Measurements from ENCODE around the gene ZNF3.

The ZNF3 gene

GRCh38 chr7:100122067-100122466 lies 40.5 kb upstream of the ZNF3 start:
- H3K36me3 ChIP-seq (ENCODE audit: control insufficient read depth, insufficient read depth, low read length): no peaks in the 10 kb centered on the region
- H3K4me3 ChIP-seq (ENCODE audit: low read depth, low read length): no peak overlapping the region
- peaks cover 10% of the 10 kb centered on the region for H3K4me1 ChIP-seq (ENCODE audit: control insufficient read depth, insufficient read depth, low read length)
- H3K27me3 ChIP-seq (ENCODE audit: control insufficient read depth, insufficient read depth, low read length): no peaks in the 10 kb centered on the region
- no peak overlapping the region for H3K9ac ChIP-seq (ENCODE audit: low read length)
- no peaks in the 10 kb centered on the region for H3K9me3 ChIP-seq (ENCODE audit: control insufficient read depth, insufficient read depth, low read depth, low read length)
- no peak overlapping the region for H3K27ac ChIP-seq (ENCODE audit: low read depth, low read length)

DNA sequence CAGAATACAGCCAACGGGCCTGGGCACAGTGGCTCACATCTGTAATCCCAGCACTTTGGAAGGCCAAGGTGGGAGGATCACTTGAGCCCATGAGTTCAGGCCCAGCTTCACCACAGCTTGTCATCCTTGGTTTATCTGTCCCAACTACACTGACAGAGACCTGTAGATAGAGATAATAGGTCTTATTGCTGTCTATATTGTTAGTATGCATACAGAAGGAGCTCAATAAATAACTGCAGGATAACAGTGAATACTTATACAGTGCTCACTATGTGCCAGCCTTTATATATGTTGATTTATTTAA lies 39.2 kb upstream of the ZNF3 start:
- no peak overlapping the region for H3K27ac ChIP-seq (ENCODE audit: low read depth, low read length)

GRCh38 chr7:100119970-100120732 lies 38.6 kb upstream of the ZNF3 start:
- peaks cover 10% of the 10 kb centered on the region for H3K4me1 ChIP-seq (ENCODE audit: control insufficient read depth, insufficient read depth, low read length)
- no peaks in the 10 kb centered on the region for H3K9me3 ChIP-seq (ENCODE audit: control insufficient read depth, insufficient read depth, low read depth, low read length)
- no peaks in the 10 kb centered on the region for H3K27me3 ChIP-seq (ENCODE audit: control insufficient read depth, insufficient read depth, low read length)
- H3K9ac ChIP-seq (ENCODE audit: low read length): peak overlapping the region; percentile 88
- peak overlapping the region; percentile 82 for H3K4me3 ChIP-seq (ENCODE audit: low read depth, low read length)
- H3K27ac ChIP-seq (ENCODE audit: low read depth, low read length): no peak overlapping the region
- H3K36me3 ChIP-seq (ENCODE audit: control insufficient read depth, insufficient read depth, low read length): 0 out of 2 replicates have a peak, but pooled peaks cover 3% of the 10 kb centered on the region

More for the DNA sequence above, 39.2 kb upstream of the ZNF3 start:
- Histone ChIP-seq H3K27me3 (ENCODE audit: control insufficient read depth, insufficient read depth, low read length) (no peaks in the 10 kb centered on the region), H3K9ac (ENCODE audit: low read length) (peak overlapping the region; percentile 88), H3K36me3 (ENCODE audit: control insufficient read depth, insufficient read depth, low read length) (0 out of 2 replicates have a peak, but pooled peaks cover 3% of the 10 kb centered on the region), H3K4me3 (ENCODE audit: low read depth, low read length) (peak overlapping the region; percentile 82), H3K9me3 (ENCODE audit: control insufficient read depth, insufficient read depth, low read depth, low read length) (no peaks in the 10 kb centered on the region), H3K4me1 (ENCODE audit: control insufficient read depth, insufficient read depth, low read length) (peaks cover 10% of the 10 kb centered on the region)

- peak within 1 kb of the TSS; percentile 88 for H3K9ac ChIP-seq (ENCODE audit: low read length)
- no peaks in the 10 kb centered on the region for H3K27me3 ChIP-seq (ENCODE audit: control insufficient read depth, insufficient read depth, low read length)
- H3K4me1 ChIP-seq (ENCODE audit: control insufficient read depth, insufficient read depth, low read length): peaks cover 10% of the 10 kb centered on the region
- H3K9me3 ChIP-seq (ENCODE audit: control insufficient read depth, insufficient read depth, low read depth, low read length): no peaks in the 10 kb centered on the region
- H3K27ac ChIP-seq (ENCODE audit: low read depth, low read length): peak within 1 kb of the TSS; percentile 98
- peak within 1 kb of the TSS; percentile 82 for H3K4me3 ChIP-seq (ENCODE audit: low read depth, low read length)
- 0 out of 2 replicates have a peak, but pooled peaks cover 3% of the 10 kb centered on the region for H3K36me3 ChIP-seq (ENCODE audit: control insufficient read depth, insufficient read depth, low read length)
Observed at GRCh38 chr7:100119072-100119969, 37.8 kb upstream of the ZNF3 start, which contains the start of the genes CNPY4 and TAF6. Gene CNPY4, plus strand, starts transcription at chr7:100119634. Its CDS starts 111 bp downstream, at chr7:100119745. Gene TAF6, minus strand, starts transcription at chr7:100119358. Its CDS starts 5,149 bp downstream, at chr7:100114209.

GRCh38 chr7:100118388-100119071 lies 37.0 kb upstream of the ZNF3 start:
- Histone ChIP-seq H3K27me3 (ENCODE audit: control insufficient read depth, insufficient read depth, low read length) (no peaks in the 10 kb centered on the region), H3K27ac (ENCODE audit: low read depth, low read length) (peak overlapping the region; percentile 98; the same call in 1 of the 2 replicates), H3K36me3 (ENCODE audit: control insufficient read depth, insufficient read depth, low read length) (peaks cover 11% of the 10 kb centered on the region), H3K9me3 (ENCODE audit: control insufficient read depth, insufficient read depth, low read depth, low read length) (no peaks in the 10 kb centered on the region), H3K4me3 (ENCODE audit: low read depth, low read length) (peak overlapping the region; percentile 82), H3K9ac (ENCODE audit: low read length) (peak overlapping the region; percentile 88), H3K4me1 (ENCODE audit: control insufficient read depth, insufficient read depth, low read length) (peaks cover 10% of the 10 kb centered on the region)

GRCh38 chr7:100115026-100115425 lies 33.5 kb upstream of the ZNF3 start:
- no peak overlapping the region for H3K9ac ChIP-seq (ENCODE audit: low read length)
- H3K27me3 ChIP-seq (ENCODE audit: control insufficient read depth, insufficient read depth, low read length): no peaks in the 10 kb centered on the region
- H3K27ac ChIP-seq (ENCODE audit: low read depth, low read length): no peak overlapping the region
- H3K4me1 ChIP-seq (ENCODE audit: control insufficient read depth, insufficient read depth, low read length): no peaks in the 10 kb centered on the region
- no peaks in the 10 kb centered on the region for H3K9me3 ChIP-seq (ENCODE audit: control insufficient read depth, insufficient read depth, low read depth, low read length)
- peaks cover 41% of the 10 kb centered on the region for H3K36me3 ChIP-seq (ENCODE audit: control insufficient read depth, insufficient read depth, low read length)
- no peak overlapping the region for H3K4me3 ChIP-seq (ENCODE audit: low read depth, low read length)

DNA sequence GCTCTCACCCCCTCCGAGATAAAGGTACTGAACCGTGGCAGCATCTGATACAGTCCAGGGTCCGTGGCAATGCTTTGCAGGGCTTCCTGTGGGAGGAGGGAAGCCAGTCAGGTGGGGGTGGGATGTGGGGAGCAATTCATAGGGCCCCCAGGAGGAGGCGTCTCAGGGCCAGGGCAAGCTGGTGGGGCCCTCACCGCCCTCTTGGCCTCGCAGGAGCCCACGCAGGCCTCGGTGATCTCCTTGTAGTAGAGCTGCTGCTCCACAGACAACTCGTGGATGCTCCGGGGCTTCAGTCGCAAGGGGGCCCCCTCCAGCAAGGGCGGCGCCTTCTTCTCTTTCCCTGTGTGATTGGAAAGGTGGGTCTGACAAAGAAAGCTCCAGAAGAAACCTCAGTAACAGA lies 30.4 kb upstream of the ZNF3 start:
- no peak overlapping the region for H3K9ac ChIP-seq (ENCODE audit: low read length)
- H3K27me3 ChIP-seq (ENCODE audit: control insufficient read depth, insufficient read depth, low read length): no peaks in the 10 kb centered on the region
- peaks cover 70% of the 10 kb centered on the region for H3K36me3 ChIP-seq (ENCODE audit: control insufficient read depth, insufficient read depth, low read length)
- H3K4me1 ChIP-seq (ENCODE audit: control insufficient read depth, insufficient read depth, low read length): no peaks in the 10 kb centered on the region
- H3K4me3 ChIP-seq (ENCODE audit: low read depth, low read length): no peak overlapping the region
- H3K27ac ChIP-seq (ENCODE audit: low read depth, low read length): no peak overlapping the region
- no peaks in the 10 kb centered on the region for H3K9me3 ChIP-seq (ENCODE audit: control insufficient read depth, insufficient read depth, low read depth, low read length)

- Histone ChIP-seq H3K9ac (ENCODE audit: low read length) (peak overlapping the region; percentile 37), H3K4me1 (ENCODE audit: control insufficient read depth, insufficient read depth, low read length) (no peaks in the 10 kb centered on the region), H3K27ac (ENCODE audit: low read depth, low read length) (no peak overlapping the region), H3K4me3 (ENCODE audit: low read depth, low read length) (no peak overlapping the region), H3K9me3 (ENCODE audit: control insufficient read depth, insufficient read depth, low read depth, low read length) (no peaks in the 10 kb centered on the region), H3K36me3 (ENCODE audit: control insufficient read depth, insufficient read depth, low read length) (peaks cover 77% of the 10 kb centered on the region), H3K27me3 (ENCODE audit: control insufficient read depth, insufficient read depth, low read length) (no peaks in the 10 kb centered on the region)
Observed at GRCh38 chr7:100111156-100111555, 29.6 kb upstream of the ZNF3 start.

DNA sequence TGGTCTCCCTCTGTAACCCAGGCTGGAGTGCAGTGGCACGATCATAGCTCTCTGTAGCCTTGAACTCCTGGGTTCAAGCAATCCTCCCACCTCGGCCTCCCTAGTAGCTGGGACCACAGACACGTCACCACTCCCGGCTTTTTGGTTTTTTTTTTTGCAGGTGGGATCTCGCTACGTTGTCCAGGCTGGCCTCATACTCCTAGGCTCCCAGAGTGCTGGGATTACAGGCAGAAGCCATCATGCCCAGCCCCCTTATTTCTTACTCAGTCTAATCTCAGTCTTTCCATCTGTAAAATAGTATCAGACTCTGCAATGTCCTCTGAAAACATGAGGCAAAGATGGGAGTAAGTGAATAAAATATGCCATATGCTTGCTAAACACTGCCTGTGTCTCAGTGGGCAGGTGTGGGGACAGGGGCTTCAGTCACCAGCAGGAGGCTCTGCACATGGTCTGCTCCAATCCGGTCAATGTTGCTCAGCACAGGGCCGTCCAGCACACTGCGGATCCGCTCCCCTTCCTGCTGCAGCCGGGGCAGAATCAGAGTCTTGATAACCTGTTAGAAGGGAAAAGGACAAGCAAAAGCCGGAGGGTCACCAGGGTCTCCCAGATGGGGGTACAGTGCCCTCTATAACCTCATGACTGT lies 28.1 kb upstream of the ZNF3 start:
- Histone ChIP-seq H3K27me3 (ENCODE audit: control insufficient read depth, insufficient read depth, low read length) (no peaks in the 10 kb centered on the region), H3K4me1 (ENCODE audit: control insufficient read depth, insufficient read depth, low read length) (no peaks in the 10 kb centered on the region), H3K36me3 (ENCODE audit: control insufficient read depth, insufficient read depth, low read length) (peaks cover 88% of the 10 kb centered on the region), H3K9me3 (ENCODE audit: control insufficient read depth, insufficient read depth, low read depth, low read length) (no peaks in the 10 kb centered on the region), H3K9ac (ENCODE audit: low read length) (no peak overlapping the region), H3K27ac (ENCODE audit: low read depth, low read length) (no peak overlapping the region), H3K4me3 (ENCODE audit: low read depth, low read length) (no peak overlapping the region)

DNA sequence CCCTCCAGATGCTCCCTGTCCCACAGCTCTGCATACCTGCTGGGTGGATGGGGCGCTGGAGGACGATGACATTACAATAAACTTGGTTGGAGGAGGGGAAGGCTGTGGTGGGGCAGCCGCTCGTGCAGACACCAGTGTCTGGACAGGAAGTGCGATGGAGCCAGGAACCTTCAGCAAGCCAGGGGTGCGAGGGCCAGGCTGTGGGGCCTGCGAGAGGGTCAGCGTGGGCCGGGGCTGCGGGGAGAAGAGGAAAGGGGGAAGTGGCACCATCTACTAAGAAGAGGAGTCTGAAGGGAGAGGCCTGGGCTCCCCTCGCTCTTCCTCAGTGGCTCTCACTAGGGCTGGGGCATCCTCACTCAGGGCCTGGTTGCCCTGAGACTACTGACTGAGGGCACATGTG lies 26.4 kb upstream of the ZNF3 start:
- no peak overlapping the region for H3K27ac ChIP-seq (ENCODE audit: low read depth, low read length)
- H3K27me3 ChIP-seq (ENCODE audit: control insufficient read depth, insufficient read depth, low read length): no peaks in the 10 kb centered on the region
- no peak overlapping the region for H3K4me3 ChIP-seq (ENCODE audit: low read depth, low read length)
- H3K4me1 ChIP-seq (ENCODE audit: control insufficient read depth, insufficient read depth, low read length): no peaks in the 10 kb centered on the region
- no peaks in the 10 kb centered on the region for H3K9me3 ChIP-seq (ENCODE audit: control insufficient read depth, insufficient read depth, low read depth, low read length)
- no peak overlapping the region for H3K9ac ChIP-seq (ENCODE audit: low read length)
- peaks cover 87% of the 10 kb centered on the region for H3K36me3 ChIP-seq (ENCODE audit: control insufficient read depth, insufficient read depth, low read length)

All from HUES6 (cell line).